CD4-positive, alpha-beta T cell (primary cell): ENCODE results near the gene DIAPH2. TPM values are rescaled to one million over a fixed set of nuclear protein-coding genes. Genes with fewer than 3 reads are reported as not detected.

ENCODE experiments used
- ATAC-seq: fragments of 200-7000 bp; cut with Tn5 transposase; one replicate; pipeline ENCODE4 v1.10.0; 2022; ENCODE audit warnings: mild to moderate bottlenecking; ENCODE audit not compliant: poor library complexity
- CTCF ChIA-PET: fragments of 350-600 bp; sonication (Branson Sonifier 250); formaldehyde crosslinking; loops from one replicate; lab custom pipeline; 2021; ENCODE audit warnings: antibody characterized with exemption, inconsistent platforms; lab: Charles Lee
- POLR2A ChIA-PET: fragments of 350-600 bp; sonication (Branson Sonifier 250); formaldehyde crosslinking; loops from one replicate; lab custom pipeline; 2021; ENCODE audit warnings: antibody characterized with exemption, inconsistent platforms; lab: Charles Lee
- DNase-seq, 14 experiments: peaks; one replicate each; pipeline ENCODE4 v3.0.0-alpha.2; 2013 to 2020; ENCODE audit warnings: mixed read lengths in 2 of 14
- H3K27ac ChIP-seq, 2 donors: one replicate each; pipeline versions ENCODE4 v1.5.1 to v1.7.0; 2013; ENCODE audit warnings: low read length in 2 of 2, low read depth in 1 of 2, mild to moderate bottlenecking in 1 of 2
- H3K27me3 ChIP-seq, 2 experiments: 1 replicate in 1 of 2; 2 replicates in 1 of 2; pipeline versions ENCODE4 v1.6.1 to v1.7.0; 2013; ENCODE audit warnings: low read length in 2 of 2, control low read depth in 1 of 2, mild to moderate bottlenecking in 1 of 2, moderate library complexity in 1 of 2; ENCODE audit not compliant: insufficient read depth in 2 of 2, control insufficient read depth in 1 of 2
- H3K36me3 ChIP-seq: one replicate; pipeline ENCODE4 v1.6.1; 2013; ENCODE audit warnings: low read length, control low read depth; ENCODE audit not compliant: insufficient read depth
- H3K4me1 ChIP-seq: one replicate; pipeline ENCODE4 v1.6.1; 2013; ENCODE audit warnings: low read length, control low read depth; ENCODE audit not compliant: insufficient read depth
- H3K4me3 ChIP-seq: one replicate; pipeline ENCODE4 v1.5.1; 2013; ENCODE audit warnings: mild to moderate bottlenecking, low read length, moderate library complexity
- H3K9me3 ChIP-seq, 2 experiments: 1 replicate in 1 of 2; 2 replicates in 1 of 2; pipeline versions ENCODE4 v1.6.1 to v1.7.0; 2013; ENCODE audit warnings: low read length in 2 of 2, mild to moderate bottlenecking in 2 of 2, control low read depth in 1 of 2, moderate library complexity in 1 of 2; ENCODE audit not compliant: control insufficient read depth in 1 of 2, insufficient read depth in 1 of 2
- H3K27ac Mint-ChIP-seq: one replicate; pipeline ENCODE4 v1.8.0; 2020; ENCODE audit warnings: mixed read lengths
- H3K27me3 Mint-ChIP-seq: one replicate; pipeline ENCODE4 v1.8.0; 2021; ENCODE audit warnings: mixed read lengths
- H3K36me3 Mint-ChIP-seq: one replicate; pipeline ENCODE4 v1.8.0; 2021; ENCODE audit warnings: low read depth, mixed read lengths
- H3K4me1 Mint-ChIP-seq: one replicate; pipeline ENCODE4 v1.8.0; 2021; ENCODE audit warnings: low read depth, mixed read lengths
- H3K4me3 Mint-ChIP-seq: one replicate; pipeline ENCODE4 v1.8.0; 2020; ENCODE audit warnings: mild to moderate bottlenecking, mixed read lengths
- H3K9me3 Mint-ChIP-seq: one replicate; pipeline ENCODE4 v1.8.0; 2020; ENCODE audit warnings: mixed read lengths
- intact Hi-C, 2 experiments: fragments of 100-400 bp; cut with DNase I in 1 of 2; cut with micrococcal nuclease in 1 of 2; formaldehyde crosslinking; loops; one replicate each; pipeline versions ENCODE4 v1.15.1 to v1.9.0; 2023 to 2025; cut with DNase I, micrococcal nuclease
- total RNA-seq, 174 experiments: library from RNA in 2 of 174; stranded (reverse) in 2 of 174; gene quantifications; one replicate each; pipeline ENCODE4 v1.2.3 and lab custom pipeline; 2021 to 2026
- TF ChIP-seq, protein P1 (sequence below): fragments of 200-600 bp; IDR thresholded peaks from one replicate; pipeline ENCODE4 v1.8.0; 2022; ENCODE audit warnings: antibody characterized with exemption, mild to moderate bottlenecking

Gene DIAPH2
- total RNA-seq, 2 experiments from 2014 or later = 11.4 to 11.7 TPM

DNA sequence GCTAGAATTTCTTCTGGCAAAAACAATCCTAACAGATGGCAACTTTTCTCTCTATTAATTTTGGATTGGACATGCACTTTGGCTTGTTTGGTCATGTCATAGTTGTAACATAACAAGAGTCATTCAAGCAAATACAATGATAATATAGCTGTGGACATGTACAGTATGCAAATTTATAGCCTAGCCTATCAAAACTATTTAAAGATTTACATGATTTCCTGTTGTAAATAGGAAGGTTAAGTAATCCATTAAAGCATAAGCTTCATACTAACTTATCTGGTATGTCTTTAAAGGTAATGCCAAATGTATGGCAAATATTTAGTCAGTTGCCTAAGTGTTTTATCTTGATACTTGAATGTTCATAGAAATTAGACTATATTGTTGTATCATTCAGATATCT, 244.4 kb downstream of the DIAPH2 start:
- Histone ChIP-seq H3K4me3 (no peak overlapping the region), H3K27ac (no peak overlapping the region), H3K36me3 (peaks cover 2% of the 10 kb centered on the region), H3K27me3 (no peaks in the 10 kb centered on the region), H3K4me1 (no peaks in the 10 kb centered on the region), H3K9me3 (no peaks in the 10 kb centered on the region)
- intact Hi-C loops = no loop called here
- Mint-ChIP-seq H3K27ac (no peak overlapping the region), H3K4me3 (no peak overlapping the region), H3K9me3 (no peaks in the 10 kb centered on the region), H3K27me3 (no peaks in the 10 kb centered on the region), H3K36me3 (peaks cover 9% of the 10 kb centered on the region), H3K4me1 (no peaks in the 10 kb centered on the region)
- ATAC-seq = no peak
- no peak for DNase-seq
- TF ChIP-seq, protein P1, sequence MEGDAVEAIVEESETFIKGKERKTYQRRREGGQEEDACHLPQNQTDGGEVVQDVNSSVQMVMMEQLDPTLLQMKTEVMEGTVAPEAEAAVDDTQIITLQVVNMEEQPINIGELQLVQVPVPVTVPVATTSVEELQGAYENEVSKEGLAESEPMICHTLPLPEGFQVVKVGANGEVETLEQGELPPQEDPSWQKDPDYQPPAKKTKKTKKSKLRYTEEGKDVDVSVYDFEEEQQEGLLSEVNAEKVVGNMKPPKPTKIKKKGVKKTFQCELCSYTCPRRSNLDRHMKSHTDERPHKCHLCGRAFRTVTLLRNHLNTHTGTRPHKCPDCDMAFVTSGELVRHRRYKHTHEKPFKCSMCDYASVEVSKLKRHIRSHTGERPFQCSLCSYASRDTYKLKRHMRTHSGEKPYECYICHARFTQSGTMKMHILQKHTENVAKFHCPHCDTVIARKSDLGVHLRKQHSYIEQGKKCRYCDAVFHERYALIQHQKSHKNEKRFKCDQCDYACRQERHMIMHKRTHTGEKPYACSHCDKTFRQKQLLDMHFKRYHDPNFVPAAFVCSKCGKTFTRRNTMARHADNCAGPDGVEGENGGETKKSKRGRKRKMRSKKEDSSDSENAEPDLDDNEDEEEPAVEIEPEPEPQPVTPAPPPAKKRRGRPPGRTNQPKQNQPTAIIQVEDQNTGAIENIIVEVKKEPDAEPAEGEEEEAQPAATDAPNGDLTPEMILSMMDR = no peak
- ChIA-PET CTCF (no interaction called here), POLR2A (interaction anchor here (0.6 kb wide), 1 partner anchor 534 kb away, joined by 3 read pairs; no protein-coding TSS in a partner anchor)

DNA sequence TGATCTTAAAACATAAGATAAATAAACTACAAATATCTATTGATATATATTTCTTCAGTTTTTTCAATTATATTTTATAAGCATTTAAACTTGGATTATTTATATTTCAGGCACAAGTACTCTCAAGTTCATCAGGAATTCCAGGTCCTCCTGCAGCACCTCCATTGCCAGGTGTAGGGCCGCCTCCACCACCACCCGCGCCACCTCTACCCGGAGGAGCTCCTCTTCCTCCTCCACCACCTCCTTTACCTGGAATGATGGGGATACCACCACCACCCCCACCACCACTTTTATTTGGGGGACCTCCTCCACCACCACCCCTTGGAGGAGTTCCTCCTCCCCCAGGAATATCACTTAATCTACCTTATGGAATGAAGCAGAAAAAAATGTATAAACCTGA, 273.1 kb downstream of the DIAPH2 start:
- no peaks in the 10 kb centered on the region for H3K27me3 Mint-ChIP-seq
- no peak overlapping the region for H3K4me3 Mint-ChIP-seq
- H3K27ac Mint-ChIP-seq = no peak overlapping the region
- H3K4me1 Mint-ChIP-seq = peaks cover 4% of the 10 kb centered on the region
- POLR2A ChIA-PET = no interaction called here
- ATAC-seq (no peak), DNase-seq (no peak)
- Histone ChIP-seq H3K27ac (no peak overlapping the region), H3K36me3 (peaks cover 14% of the 10 kb centered on the region), H3K9me3 (peaks cover 0 to 8% of the 10 kb centered on the region in 2 experiments), H3K4me3 (no peak overlapping the region), H3K4me1 (no peaks in the 10 kb centered on the region), H3K27me3 (no peaks in the 10 kb centered on the region)
- peaks cover 83% of the 10 kb centered on the region for H3K36me3 Mint-ChIP-seq
- H3K9me3 Mint-ChIP-seq = peaks cover 2% of the 10 kb centered on the region
- CTCF ChIA-PET = interaction anchor here (1.4 kb wide), 1 partner anchor 14 kb away, joined by 3 read pairs; no protein-coding TSS in a partner anchor
- intact Hi-C loops = no loop called here
- TF ChIP-seq, protein P1 = no peak

DNA sequence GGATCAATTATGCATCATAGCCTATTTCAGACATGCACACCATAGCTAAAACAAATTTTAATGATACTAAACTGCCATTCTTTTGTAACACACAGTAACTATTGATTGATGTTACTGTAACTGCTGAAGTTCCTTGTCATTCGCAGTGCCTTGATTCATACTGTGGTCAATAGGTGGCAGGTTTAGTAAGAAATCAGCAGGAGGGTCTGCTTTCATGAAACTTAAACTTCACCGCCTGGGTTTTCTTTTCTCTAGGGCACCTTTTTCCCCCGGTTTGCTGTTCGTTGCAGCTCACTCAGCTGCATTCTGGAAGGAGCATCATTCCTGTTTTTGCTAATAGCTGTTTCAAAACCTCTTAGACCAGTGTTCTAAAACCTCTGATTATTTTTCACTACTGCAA, 287.2 kb downstream of the DIAPH2 start:
- Histone ChIP-seq H3K27me3 (no peaks in the 10 kb centered on the region), H3K27ac (no peak overlapping the region), H3K36me3 (no peaks in the 10 kb centered on the region), H3K9me3 (no peaks in the 10 kb centered on the region), H3K4me3 (no peak overlapping the region), H3K4me1 (no peaks in the 10 kb centered on the region)
- CTCF ChIA-PET = interaction anchor here (0.8 kb wide), 1 partner anchor 13 kb away, joined by 3 read pairs; no protein-coding TSS in a partner anchor
- no peaks in the 10 kb centered on the region for H3K9me3 Mint-ChIP-seq
- intact Hi-C loops = no loop called here
- TF ChIP-seq, protein P1 = no peak
- no peaks in the 10 kb centered on the region for H3K4me1 Mint-ChIP-seq
- no peak overlapping the region for H3K4me3 Mint-ChIP-seq
- ATAC-seq (no peak), DNase-seq (no peak)
- POLR2A ChIA-PET = no interaction called here
- peaks cover 36% of the 10 kb centered on the region for H3K36me3 Mint-ChIP-seq
- no peaks in the 10 kb centered on the region for H3K27me3 Mint-ChIP-seq
- H3K27ac Mint-ChIP-seq = no peak overlapping the region
